K562 (cell line): ENCODE measurements around the gene EGFL6. TPM values are rescaled to one million over a fixed set of nuclear protein-coding genes. Genes with fewer than 3 reads are reported as not detected.

Source experiments
- CTBP1 ChIP-seq: fragments of 450-650 bp; IDR thresholded peaks from 2 replicates; pipeline ENCODE4 v1.6.1; 2016; ENCODE audit warnings: borderline replicate concordance
- E2F6 ChIP-seq, 2 experiments: IDR thresholded peaks; 2 replicates each; pipeline ENCODE4 v1.6.1; 2011; ENCODE audit warnings: borderline replicate concordance in 1 of 2, control low read depth in 1 of 2, low read depth in 1 of 2, low read length in 1 of 2, mild to moderate bottlenecking in 1 of 2, mixed read lengths in 1 of 2, moderate library complexity in 1 of 2; ENCODE audit not compliant: insufficient read depth in 1 of 2, insufficient read length in 1 of 2, poor library complexity in 1 of 2, severe bottlenecking in 1 of 2; ENCODE audit errors: extremely low read depth in 1 of 2
- FOXK1 ChIP-seq: sonication (generic); formaldehyde crosslinking; IDR thresholded peaks from 2 replicates; pipeline ENCODE4 v1.8.0; 2022; ENCODE audit warnings: missing genetic modification reagents, mild to moderate bottlenecking, borderline replicate concordance
- PYGO2 ChIP-seq: fragments of 450-650 bp; IDR thresholded peaks from 2 replicates; pipeline ENCODE4 v1.6.1; 2016; ENCODE audit warnings: mild to moderate bottlenecking, missing genetic modification characterization, moderate library complexity, missing compliant biosample characterization
- REST ChIP-seq, 2 experiments: fragments of 450-650 bp; formaldehyde crosslinking in 1 of 2; IDR thresholded peaks; 2 replicates each; pipeline versions ENCODE4 v1.4.0 to v1.6.1; 2014 to 2020; ENCODE audit warnings: mild to moderate bottlenecking in 2 of 2, borderline replicate concordance in 1 of 2, low read depth in 1 of 2
- SRSF7 ChIP-seq: fragments of 200-400 bp; formaldehyde crosslinking; optimal IDR thresholded peaks from 2 replicates; pipeline ENCODE3; 2017; ENCODE audit warnings: mild to moderate bottlenecking, low read depth, low read length
- ZMIZ1 ChIP-seq, 2 experiments: fragments of 150-350 bp in 1 of 2; IDR thresholded peaks; 2 replicates each; pipeline ENCODE4 v1.6.1; 2012 to 2016; ENCODE audit warnings: low read depth in 2 of 2, low read length in 2 of 2, mild to moderate bottlenecking in 1 of 2, moderate library complexity in 1 of 2
- ZNF197 ChIP-seq: fragments of 200-800 bp; sonication (Bioruptor generic); IDR thresholded peaks from 2 replicates; pipeline ENCODE4 v1.6.1; 2016; ENCODE audit warnings: low read depth, missing genetic modification characterization, missing compliant biosample characterization
- ZNF431 ChIP-seq: sonication (generic); formaldehyde crosslinking; IDR thresholded peaks from 2 replicates; pipeline ENCODE4 v1.8.0; 2022; ENCODE audit warnings: mild to moderate bottlenecking, missing genetic modification reagents
- polyA plus RNA-seq, 8 experiments: library from polyadenylated mRNA; depleted of rRNA in 4 of 8; stranded (reverse) in 5 of 8; unstranded in 3 of 8; fragments of >200 nt; fragmentation: Nextera tagmentation in 2 of 8; fragmentation: Illumina TruSeq in 1 of 8; extraction: Ambion mirVana in 2 of 8; extraction: Trizol in 1 of 8; gene quantifications; 2 replicates each; pipeline versions ENCODE4 v1.2.1 to v1.2.3, GENCODE V29; 2011 to 2014; ENCODE audit warnings: inconsistent platforms in 1 of 8, missing spikeins in 1 of 8
- total RNA-seq, 7 experiments: library from RNA; depleted of rRNA in 6 of 7; stranded (reverse); fragments of >200 nt in 6 of 7; fragmentation: Illumina TruSeq in 2 of 7; extraction: Trizol in 2 of 7; gene quantifications; 2 replicates each; pipeline versions ENCODE4 v1.2.1 to v1.2.3, GENCODE V29; 2011 to 2021; ENCODE audit warnings: low replicate concordance in 1 of 7

EGFL6 gene
- total and polyA plus RNA-seq, 9 of the 15 experiments (the other 6 are each of a cell fraction or from before 2014, with no cell fraction given), result 0.01 TPM; not detected in 8

GRCh38 chrX:13662355-13662791 is 93.0 kb downstream of the EGFL6 start (continued):
- no peak for TF ChIP-seq E2F6 (IDR thresholded peaks at IDR 0.05; ENCODE audit: borderline replicate concordance in 1 of 2, extremely low read depth in 1 of 2, insufficient read depth in 1 of 2, insufficient read length in 1 of 2, low read depth in 1 of 2, low read length in 1 of 2, poor library complexity in 1 of 2, severe bottlenecking in 1 of 2)
- no peak for TF ChIP-seq PYGO2 (tag)
- TF ChIP-seq FOXK1 (CRISPR knock-in tag), result no peak
- TF ChIP-seq ZMIZ1 (IDR thresholded peaks at IDR 0.05; ENCODE audit: low read depth in 2 of 2, low read length in 2 of 2), result no peak
- TF ChIP-seq REST (IDR thresholded peaks at IDR 0.05; ENCODE audit: borderline replicate concordance), result no peak
- TF ChIP-seq REST (CRISPR knock-in tag; IDR thresholded peaks at IDR 0.05; ENCODE audit: low read depth), result no peak
- no peak for TF ChIP-seq SRSF7
- TF ChIP-seq ZNF431 (CRISPR knock-in tag), result no peak
- no peak for TF ChIP-seq ZNF197 (CRISPR knock-in tag)
- no peak for TF ChIP-seq CTBP1
